Measurements from ENCODE around the gene FERD3L.

Gene FERD3L

DNA sequence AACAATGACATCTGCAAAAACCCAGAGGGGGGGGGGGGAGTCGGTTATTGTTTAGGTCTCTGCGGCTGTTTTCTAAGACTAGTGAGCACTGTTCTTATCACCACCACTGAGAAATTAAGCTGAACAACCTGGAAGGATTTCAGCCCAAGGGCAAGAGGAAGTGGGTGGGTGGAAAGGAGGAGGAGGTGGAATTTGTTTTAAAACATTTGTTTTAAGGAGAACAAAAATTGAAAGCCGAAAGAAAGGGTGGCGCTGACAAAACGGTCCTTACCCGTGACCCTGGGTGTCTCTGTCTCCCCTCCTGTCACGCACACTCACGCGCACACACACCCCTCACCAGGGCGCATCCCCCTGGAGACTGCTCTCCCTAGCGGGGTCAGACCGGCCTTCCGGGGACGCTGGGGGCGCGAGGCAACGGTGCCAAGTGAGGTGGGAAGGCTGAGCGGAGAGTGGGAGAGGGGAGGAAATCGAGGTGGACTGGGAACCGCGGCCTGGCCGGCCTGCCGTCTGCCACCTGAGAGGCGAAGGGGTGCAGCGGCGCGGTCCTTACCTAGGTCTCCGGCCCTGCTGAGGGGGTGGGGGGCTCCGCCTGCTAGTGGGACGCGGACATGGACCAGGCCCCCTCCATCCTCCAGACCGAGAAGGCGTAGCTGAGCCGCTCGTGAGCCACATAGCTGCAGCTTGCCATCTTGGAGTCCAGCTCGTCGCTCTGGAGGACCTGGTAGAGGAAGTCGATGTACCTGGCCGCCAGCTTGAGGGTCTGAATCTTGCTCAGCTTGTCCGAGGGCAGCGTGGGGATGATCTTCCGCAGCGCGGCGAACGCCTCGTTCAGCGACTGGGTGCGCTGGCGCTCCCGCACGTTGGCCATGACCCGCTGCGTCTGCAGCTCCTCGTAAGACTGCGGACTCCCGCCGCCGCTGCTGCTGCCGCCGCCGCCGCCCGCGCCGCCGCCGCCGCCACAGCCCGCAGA, 28.8 kb downstream of the FERD3L start:
- DNase-seq, result no peak

DNA sequence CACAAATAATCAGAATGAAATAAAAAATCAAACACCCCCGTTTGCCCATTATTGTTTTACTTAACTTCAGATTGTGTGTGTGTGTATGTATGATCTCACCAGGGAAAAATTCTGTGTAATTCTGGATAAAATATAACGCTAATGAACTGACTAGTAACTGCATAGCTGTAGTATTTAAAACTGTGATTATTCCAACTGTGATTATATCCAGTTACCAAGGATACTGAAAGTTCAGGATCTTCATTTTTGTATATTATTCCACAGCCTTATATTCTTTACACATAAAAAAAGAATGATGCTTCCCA, 30.7 kb downstream of the FERD3L start:
- no peak for DNase-seq

DNA sequence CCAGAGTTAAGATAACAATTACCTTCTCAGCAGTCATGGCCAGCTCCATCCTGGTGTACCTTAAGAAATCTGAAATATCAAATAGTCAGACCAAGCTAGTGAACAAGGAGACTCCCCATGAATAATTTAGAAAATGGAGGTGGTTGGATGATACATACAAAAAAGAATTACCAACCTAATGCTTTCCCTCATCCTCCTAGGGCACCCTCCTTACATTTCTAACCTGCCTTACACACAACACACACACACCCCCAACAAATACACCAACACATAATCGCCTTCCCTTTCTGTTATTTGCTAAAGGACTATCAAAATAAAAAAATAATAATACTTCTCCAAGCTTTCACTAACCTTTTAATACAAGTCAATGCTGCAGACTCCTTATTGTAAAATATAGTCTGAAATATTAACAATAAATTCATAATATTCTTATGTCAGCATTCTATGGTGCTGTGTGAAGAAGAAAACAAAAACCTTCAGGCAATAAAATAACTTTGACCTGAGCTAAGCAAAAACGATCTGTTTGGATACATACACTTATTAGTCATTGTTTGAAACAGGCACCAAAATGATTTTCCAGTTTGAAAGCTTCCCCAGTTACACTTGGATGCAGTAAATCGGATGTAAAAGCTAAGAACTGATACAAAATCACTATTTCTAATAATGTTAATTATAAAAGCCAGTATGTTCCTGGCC, 31.2 kb downstream of the FERD3L start:
- no peak for DNase-seq

DNA sequence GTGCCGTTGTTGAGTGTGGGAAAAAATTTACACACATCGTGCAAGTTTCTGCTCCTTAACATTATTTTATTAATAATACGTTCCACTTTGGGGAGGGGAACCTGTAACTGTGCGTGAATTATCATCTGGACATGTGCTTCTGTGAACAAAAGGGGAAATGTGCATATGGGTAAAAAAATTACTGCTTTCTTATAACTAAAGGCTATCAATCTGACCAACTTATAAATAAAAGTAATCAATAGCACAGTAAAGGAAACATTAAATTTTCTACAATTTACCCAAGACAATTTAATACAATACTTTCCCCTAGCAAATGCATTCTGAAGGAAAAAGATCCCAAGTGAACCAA, 32.2 kb downstream of the FERD3L start:
- DNase-seq, result no peak

DNA sequence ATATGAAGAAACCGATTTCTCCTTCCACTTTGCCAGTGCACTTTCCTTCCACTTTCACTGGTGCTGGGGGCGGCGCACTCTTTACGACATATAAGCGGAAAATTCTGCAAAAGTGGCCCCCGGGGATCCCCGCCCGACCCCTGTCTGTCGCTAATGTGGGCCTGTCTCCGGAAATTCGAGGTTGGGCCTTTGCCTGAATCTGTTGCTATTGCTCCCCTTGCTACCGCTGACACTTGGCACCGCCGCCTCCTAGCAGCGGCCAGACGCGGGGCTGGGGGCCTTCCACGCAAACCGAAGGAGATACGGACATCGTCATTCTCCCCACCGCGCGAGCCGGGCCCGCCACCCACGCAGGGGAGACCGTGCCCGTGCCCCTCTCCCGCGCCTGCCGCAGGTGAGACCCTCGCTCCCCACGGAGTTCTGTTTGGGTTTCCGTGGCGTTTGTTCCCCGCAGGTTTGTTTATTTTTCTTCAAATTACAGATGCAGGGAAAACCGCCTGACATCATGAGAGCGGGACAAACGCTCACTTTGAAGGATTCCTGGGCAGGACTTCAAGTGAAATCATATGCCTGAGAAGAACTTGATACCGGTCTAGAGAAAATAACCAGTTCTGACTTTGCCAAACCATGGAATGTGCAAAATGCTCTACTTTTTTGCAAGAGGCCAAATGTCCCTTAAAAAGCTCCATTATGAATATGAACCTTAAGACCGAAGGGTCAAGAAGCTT, 32.8 kb downstream of the FERD3L start:
- DNase-seq, result no peak

DNA sequence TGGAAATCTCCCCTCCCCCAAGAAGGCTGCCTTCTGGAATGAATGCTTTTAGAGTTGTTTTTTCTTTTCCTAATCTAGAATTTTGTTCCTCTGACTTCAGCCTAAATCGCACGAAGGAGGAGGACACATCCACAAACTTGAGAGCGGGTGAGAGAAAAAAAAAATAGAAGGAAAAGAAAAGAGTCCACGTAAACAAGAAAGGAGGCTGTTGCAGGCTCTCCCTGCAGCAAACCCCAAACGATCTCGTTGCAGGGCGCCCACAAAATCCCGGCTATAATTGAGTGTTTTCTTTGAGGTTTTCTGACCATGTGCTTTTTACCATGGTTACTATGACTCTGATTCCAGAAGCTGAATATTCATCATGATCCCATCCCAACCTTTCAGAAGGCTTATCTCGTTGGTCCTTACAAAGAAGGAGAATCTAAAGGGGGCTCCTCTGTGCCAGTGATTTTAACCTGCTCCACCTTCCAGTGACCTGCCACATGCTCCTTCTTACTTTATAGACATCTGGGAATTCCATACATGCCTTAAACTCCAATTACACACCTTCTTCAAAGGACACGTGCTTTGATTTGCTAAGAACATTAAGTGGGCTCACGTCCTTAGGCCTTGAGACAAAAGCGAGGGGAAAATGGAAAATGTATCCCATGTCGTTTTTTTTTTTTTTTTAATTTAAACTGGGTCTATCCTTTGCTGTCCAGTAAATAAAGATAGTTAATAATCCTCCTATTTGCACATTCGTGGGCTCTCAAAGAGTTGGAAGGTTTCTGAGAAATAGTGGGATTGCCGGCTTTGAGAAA, 33.5 kb downstream of the FERD3L start:
- DNase-seq, result no peak

DNA sequence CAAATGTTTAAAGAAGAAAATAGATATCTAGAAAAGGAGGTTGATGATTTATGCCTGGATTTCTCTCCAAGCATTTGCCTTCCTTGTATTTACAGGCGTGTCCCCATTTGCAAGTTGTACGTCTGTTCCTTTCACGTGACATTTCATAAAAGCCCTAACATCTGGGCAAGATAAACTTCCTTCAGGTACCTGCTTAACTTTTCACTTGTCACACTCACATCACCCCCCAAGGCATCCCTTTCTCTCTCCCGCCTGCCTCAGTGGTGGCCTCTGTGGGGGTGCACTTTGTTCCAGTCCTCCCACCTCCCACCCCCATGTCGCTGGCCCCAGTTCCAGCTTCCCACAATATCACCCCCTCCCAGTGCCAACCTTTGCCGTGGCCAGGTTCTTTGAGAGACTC, 34.4 kb downstream of the FERD3L start:
- DNase-seq, result no peak

DNA sequence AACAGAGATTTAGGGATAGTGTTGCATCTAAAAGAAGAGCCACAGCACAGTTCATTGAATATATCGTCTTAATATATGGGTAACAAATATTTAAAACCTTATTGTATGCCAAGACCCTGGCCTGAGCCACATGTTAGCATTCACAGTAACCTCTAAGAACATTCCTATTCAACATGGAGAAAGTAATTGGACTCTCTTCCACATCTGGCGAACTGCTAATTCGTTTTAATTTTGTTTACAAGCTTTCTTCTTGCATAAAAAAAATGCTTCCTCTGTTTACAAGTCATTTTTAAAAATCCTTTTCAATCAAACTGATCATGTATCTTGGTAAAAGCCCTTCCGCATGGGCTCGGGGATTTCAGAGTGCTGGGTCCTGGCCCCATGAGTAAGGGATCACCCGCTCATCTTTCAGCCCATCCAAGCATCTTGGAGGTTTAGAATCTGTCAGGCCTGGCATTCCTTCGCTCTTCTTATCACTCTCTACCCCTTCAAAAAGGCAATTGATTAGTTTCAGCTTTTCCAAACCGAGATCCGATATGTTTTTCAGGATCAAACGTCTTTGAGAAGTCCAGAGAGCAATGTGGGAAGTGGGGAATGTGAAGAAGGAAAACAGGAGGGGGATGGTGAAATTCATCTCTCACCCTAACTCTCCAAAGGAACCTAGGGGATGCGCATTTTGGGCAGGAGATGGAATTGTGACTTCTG, 35.0 kb downstream of the FERD3L start:
- DNase-seq, result no peak

DNA sequence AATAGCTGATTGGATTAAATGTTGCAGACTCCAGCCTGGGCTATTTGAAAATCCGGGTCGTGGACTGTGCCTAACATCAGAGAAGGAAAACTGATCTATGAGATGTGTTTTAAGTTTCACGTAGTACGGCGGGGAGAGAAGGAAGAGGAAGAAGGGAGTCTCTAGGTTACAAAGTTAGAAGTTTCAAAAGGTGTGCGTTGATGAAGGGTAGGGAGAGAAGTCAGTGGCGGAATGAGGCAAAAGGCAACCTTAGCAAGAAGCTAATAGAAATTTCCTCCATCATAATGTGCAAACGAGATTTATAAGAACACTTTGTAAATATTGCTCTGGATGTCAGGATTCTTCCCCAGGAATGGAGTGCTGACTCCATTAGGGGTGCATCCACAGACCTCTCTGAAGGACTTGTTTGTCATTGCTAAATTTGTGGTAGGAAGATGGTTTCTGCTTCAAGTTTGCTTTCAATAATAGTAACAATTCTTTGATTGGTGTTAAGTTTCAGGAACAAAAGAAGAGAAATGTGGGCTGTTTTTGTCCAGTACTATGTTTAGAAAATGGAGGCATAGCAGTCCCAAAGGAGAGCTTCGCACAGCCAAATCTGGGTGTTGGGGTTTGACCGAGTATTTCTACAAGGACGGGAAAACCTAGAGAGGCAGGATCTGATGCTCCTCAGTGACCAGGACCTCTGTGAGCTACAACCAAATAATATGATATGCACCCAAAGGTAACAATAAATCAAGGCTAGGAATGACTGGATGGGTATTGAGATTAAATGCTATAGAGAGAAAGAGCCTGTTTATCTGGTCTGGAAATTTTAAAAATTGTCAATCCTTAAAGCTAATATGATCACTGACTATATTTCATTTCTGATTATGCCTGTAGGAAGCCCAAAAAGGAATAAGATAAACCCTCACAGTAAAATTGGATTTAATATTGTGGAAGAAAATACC, 35.9 kb downstream of the FERD3L start:
- DNase-seq, result no peak

DNA sequence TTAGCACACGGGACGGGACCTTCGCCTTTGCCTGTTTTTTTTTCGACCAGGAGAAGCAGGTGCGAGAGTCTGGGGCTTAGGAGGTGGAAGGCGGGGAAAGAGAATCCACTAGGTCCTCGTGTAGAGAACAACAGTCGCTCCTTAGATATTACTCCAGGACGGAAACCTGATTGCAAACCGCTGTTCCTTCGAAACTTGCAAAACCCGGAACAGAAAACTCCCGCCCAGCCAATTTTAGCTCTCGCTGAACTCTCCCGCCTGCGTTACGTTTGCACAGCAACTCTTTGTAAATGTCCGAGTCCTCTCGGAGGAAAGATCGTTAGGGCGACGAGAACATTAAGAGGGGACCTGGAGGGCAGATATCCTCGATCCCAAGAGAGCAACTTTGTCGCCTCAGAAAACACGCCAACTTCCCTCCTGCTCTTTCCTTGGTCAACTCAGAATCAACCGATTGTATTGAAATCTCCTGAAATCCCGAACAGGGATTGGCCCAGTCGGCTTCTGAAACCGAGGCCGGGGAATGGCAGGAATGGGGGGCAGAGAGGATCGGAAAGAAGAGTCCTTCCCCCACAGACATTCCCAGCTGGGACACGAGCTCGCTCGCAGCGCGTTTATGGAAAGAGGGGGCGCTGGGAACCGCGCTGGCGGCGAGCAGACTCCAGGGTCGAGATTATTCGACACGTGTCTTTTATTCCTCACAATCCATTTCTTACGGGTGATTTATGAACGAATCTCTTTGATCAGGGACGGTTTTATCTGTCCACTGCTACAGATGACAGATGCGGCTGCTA, 37.7 kb downstream of the FERD3L start:
- DNase-seq, result no peak

DNA sequence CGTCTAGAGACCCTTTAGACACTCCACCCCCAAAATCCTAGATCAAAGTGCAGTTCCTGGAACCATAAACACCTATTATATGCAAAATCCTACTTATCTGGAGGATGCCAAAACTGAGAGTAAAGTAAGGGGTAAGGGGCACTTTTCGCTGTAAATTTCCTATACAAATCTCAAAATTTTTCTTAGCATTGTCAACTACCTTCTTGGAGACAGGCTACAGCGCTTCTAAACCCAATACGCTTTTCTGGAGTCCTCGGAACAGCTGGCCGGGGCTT, 38.2 kb downstream of the FERD3L start:
- DNase-seq, result no peak

DNA sequence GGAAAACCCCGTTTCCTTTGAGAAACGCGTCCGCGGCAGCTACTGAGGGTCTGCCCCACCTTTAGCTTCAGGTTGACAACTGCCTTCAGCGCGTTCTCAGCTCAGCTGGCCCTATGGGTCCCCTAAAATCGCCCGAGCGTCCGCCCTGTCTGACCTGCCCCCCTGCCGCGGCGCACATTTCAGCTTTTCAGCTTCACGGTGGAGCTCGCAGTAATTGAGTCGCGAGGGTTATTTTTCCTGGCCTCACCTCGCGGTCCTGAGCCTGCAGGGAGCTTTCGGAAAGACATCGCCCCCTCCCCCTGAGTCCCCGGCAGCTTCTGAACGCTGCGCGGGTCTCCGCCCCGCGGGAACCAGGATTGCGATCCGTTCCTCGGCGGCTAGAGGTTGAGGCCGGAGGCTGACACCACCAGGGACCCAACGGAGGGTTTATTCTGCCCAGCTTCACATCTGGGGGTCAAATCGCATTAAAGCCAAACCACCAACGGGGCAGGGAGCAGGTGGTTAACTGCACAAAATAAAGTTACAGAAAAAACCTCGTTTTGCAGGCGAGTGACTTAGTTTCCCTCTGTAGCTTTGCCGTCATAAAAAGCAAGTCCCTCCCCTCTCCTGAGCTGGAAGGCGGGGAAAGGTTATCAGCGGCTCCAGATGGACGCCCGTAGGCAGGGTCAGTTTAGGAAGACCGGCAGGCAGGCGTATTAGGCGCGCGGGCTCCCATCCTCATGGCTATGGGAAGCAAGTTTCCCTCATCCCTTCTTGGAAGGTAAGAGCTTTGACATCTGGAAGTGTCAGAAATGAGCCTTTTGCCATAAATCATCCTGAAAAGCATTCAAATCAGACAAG, 38.8 kb downstream of the FERD3L start:
- DNase-seq, result no peak

DNA sequence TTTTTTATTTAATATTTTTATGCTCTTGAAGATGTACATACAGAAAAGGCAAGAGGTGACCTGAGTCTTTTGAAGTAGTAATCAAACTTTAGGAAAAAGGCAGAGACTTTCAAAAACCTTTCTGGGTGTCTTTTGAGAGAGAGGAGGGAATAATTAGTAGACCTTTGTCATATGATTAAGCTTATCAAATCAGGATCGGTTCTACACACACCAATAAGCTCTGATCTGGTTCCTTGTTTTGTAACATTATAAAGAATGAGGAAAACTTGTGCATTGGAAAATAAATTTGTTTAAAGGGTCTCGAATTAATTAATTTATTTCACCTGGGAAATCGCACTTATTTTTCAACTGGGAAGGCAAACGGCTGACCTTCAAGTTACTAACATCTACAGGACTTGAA, 39.7 kb downstream of the FERD3L start:
- no peak for DNase-seq

DNA sequence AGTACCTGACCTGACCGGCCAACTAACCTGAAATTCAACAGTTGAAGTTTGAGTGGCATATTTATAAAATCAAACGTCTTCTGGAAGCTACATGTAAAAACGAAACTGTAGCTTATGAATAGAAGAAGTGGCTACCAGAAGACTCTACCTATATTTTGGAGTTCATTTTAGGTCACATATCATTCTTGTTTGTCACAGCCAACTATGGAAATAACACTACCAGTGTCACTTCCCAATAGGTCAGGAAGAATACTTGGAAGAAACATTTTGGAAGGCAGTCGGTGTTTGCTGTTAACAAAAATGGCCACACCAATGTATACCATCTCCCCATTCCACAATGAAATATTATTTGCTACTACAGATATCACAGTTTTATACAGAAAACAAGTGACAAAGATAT, 40.4 kb downstream of the FERD3L start:
- no peak for DNase-seq

DNA sequence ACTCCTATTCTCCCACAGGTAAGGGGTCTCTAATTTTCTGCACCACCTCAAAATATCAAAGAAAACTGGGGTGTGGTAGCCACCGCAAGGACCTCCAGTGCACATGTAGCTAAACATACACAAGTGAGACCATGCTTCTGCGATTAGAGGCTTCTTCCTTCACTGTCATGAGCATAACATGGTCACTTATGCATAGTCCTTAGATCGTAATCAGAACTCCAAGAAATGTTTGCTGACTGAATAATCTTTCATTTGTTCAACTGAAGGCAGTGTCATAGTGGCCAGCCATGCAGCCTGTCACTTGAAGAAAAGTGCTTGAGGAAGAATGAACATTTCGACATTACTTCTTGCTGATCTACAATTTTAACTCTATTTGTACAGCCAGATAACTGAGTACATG, 42.3 kb downstream of the FERD3L start:
- DNase-seq, result no peak

DNA sequence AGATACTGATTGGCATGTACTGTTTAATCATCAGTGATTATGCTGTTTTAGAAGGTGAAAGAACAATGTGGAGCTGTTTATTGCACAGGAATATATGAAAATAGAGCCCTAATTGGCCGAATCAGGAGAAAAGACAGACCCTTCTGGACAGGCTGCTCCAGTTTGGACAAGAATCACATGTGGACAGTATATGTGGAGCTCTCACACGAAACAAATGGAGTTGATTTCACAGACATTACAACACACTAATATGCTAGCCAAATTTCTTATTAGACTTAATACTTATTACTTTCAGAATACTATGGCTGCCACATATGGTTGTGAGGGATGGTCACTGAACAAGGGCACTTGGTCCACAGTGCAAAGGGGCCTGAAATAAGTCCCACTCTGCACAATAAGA, 43.3 kb downstream of the FERD3L start:
- DNase-seq, result no peak

DNA sequence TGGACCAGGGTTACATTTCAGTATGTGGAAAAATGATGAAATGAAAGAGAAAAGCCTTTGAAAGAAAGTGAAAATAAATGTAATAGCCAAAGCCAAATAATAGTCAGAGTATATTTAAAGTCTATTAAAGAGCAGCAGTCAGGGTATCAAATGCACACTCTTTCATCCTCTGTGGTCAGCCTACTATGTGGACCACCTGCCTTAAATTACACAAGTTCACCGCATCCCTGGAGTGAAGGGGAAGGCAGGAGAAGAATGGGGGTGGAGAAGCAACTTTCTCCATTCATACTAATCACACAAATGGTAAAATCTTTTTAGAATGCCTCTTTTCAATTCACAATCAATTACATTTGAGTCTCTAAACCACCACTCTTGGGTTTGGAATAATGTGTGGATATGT, 43.7 kb downstream of the FERD3L start:
- DNase-seq, result no peak

DNA sequence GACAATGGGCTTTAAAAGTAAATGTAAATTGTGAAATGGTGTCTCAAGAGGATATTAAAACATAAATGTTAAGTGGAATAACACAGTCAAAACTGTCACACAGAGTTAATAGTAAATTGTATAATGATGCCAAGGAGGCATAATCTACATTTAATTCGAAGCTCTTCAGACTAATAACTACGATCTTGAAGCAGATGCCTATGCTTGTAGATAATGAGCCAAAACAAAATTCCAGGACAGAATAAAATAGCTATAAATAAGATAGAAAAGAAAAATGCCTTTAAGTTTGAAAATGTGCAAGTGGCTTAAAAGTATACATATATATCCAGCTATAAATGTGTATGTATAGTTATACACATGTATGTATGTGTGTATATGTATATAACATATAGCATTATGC, 45.3 kb downstream of the FERD3L start:
- no peak for DNase-seq

DNA sequence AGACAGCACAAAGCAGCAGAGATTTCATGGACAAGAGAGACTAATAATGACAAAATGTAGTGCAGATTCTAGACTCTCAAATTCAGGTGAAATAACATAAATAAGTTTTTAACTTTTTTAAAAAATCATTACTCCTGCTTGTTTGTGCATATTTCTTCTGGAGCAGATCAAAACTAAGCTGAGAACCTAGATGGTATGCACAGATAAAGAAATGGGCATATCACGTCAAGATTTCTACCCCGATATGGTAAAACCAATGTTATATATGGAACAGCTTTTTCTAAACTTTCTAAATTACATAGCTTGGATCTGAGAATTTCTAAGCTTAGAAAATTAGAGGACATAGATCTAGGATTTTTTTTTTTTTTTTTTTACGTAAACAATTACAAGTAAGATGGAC, 46.0 kb downstream of the FERD3L start:
- DNase-seq, result no peak

DNA sequence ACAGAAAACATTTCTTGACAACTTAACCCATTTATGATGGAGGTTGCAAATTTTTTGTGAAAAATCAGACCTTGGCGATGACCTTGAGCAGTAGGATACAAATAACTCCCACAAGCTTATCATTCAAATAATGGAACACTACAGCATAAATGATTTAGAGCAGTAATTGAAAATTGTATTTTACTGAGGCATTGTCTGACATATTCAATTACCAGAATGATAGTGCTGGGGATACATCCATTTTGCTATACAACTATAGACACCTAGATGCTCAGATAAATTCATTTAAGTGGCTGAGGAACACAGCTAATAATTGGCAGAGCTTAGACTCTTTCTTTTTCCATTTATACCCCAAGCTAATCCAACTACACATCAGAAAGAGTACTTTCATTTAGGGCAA, 46.7 kb downstream of the FERD3L start:
- no peak for DNase-seq

All from NCI-H446 treated with DMSO at 0.1 percent for 48 hours (cell line).